Transverse colon (tissue), 4 donors: Measurements from ENCODE around the gene UGT2A3.

ENCODE experiments used
- EP300 ChIP-seq: sonication (generic); formaldehyde crosslinking; IDR thresholded peaks from one replicate; pipeline ENCODE4 v1.6.1; 2017; ENCODE audit warnings: antibody characterized with exemption, low read depth
- POLR2A ChIP-seq: fragments of 450-650 bp; IDR thresholded peaks from one replicate; pipeline ENCODE4 v1.6.1; 2016; ENCODE audit warnings: antibody characterized with exemption, mild to moderate bottlenecking, moderate library complexity
- POLR2AphosphoS5 ChIP-seq, 3 donors: sonication (generic); formaldehyde crosslinking; IDR thresholded peaks; one replicate each; pipeline ENCODE4 v1.6.1; 2016; ENCODE audit warnings: antibody characterized with exemption in 3 of 3
- TF ChIP-seq, protein P1 (sequence below), 5 experiments: fragments of 200-600 bp in 3 of 5; fragments of 450-650 bp in 2 of 5; sonication (generic) in 3 of 5; IDR thresholded peaks; 1 replicate in 2 of 5; 2 replicates in 3 of 5; pipeline ENCODE4 v1.5.1; 2016 to 2017; ENCODE audit warnings: antibody characterized with exemption in 5 of 5, inconsistent platforms in 3 of 5, mild to moderate bottlenecking in 2 of 5, moderate library complexity in 1 of 5

- TF ChIP-seq, protein P1, sequence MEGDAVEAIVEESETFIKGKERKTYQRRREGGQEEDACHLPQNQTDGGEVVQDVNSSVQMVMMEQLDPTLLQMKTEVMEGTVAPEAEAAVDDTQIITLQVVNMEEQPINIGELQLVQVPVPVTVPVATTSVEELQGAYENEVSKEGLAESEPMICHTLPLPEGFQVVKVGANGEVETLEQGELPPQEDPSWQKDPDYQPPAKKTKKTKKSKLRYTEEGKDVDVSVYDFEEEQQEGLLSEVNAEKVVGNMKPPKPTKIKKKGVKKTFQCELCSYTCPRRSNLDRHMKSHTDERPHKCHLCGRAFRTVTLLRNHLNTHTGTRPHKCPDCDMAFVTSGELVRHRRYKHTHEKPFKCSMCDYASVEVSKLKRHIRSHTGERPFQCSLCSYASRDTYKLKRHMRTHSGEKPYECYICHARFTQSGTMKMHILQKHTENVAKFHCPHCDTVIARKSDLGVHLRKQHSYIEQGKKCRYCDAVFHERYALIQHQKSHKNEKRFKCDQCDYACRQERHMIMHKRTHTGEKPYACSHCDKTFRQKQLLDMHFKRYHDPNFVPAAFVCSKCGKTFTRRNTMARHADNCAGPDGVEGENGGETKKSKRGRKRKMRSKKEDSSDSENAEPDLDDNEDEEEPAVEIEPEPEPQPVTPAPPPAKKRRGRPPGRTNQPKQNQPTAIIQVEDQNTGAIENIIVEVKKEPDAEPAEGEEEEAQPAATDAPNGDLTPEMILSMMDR (IDR thresholded peaks at IDR 0.05), result peak in 1 of 5 experiments; percentile 5
- TF ChIP-seq POLR2A (peak; percentile 89), POLR2AphosphoS5 (IDR thresholded peaks at IDR 0.05) (peak; percentile 41 to 92 (median 90)), EP300 (no peak)
Measured at GRCh38 chr4:68951078-68951805, at the start of gene UGT2A3.
